Memory B cell (primary cell): ENCODE measurements around the gene PLAU.
A peak's percentile ranks its signal among the peaks of the same experiment; 100 is the strongest.

Experiments used
- ATAC-seq: fragments of 150-1000 bp; cut with Tn5 transposase; 2 replicates; pipeline ENCODE4 v1.10.0; 2021; ENCODE audit warnings: low read depth, mild to moderate bottlenecking, moderate library complexity
- DNase-seq, 2 donors: peaks; one replicate each; pipeline ENCODE4 v3.0.0; 2022; ENCODE audit warnings: low spot score in 2 of 2
- H3K27ac Mint-ChIP-seq: one replicate; pipeline ENCODE4 v1.8.0; 2022; ENCODE audit warnings: mild to moderate bottlenecking, moderate library complexity, mixed read lengths
- H3K27me3 Mint-ChIP-seq: one replicate; pipeline ENCODE4 v1.8.0; 2022; ENCODE audit warnings: mixed read lengths
- H3K36me3 Mint-ChIP-seq: one replicate; pipeline ENCODE4 v1.8.0; 2022; ENCODE audit warnings: mild to moderate bottlenecking, mixed read lengths
- H3K4me1 Mint-ChIP-seq: one replicate; pipeline ENCODE4 v1.8.0; 2022; ENCODE audit warnings: mixed read lengths
- H3K4me3 Mint-ChIP-seq: one replicate; pipeline ENCODE4 v1.8.0; 2022; ENCODE audit warnings: mild to moderate bottlenecking, moderate library complexity, mixed read lengths
- H3K9me3 Mint-ChIP-seq: one replicate; pipeline ENCODE4 v1.8.0; 2022; ENCODE audit warnings: mixed read lengths

PLAU gene

GRCh38 chr10:73872190-73872710 is 38.7 kb upstream of the PLAU start:
- no peak for DNase-seq
- peaks cover 6% of the 10 kb centered on the region for H3K36me3 Mint-ChIP-seq
- peak overlapping the region; percentile 51 for H3K4me3 Mint-ChIP-seq

GRCh38 chr10:73873142-73873837 is 37.6 kb upstream of the PLAU start:
- H3K27ac Mint-ChIP-seq = peak overlapping the region; percentile 21
- H3K27me3 Mint-ChIP-seq = no peaks in the 10 kb centered on the region
- H3K9me3 Mint-ChIP-seq = no peaks in the 10 kb centered on the region
- DNase-seq (no peak), ATAC-seq (no peak)
- peaks cover 27% of the 10 kb centered on the region for H3K4me1 Mint-ChIP-seq
- peaks cover 6% of the 10 kb centered on the region for H3K36me3 Mint-ChIP-seq
- peak overlapping the region; percentile 83 for H3K4me3 Mint-ChIP-seq

More at GRCh38 chr10:73872190-73872710, 38.7 kb upstream of the PLAU start:
- Mint-ChIP-seq H3K27me3 (no peaks in the 10 kb centered on the region), H3K27ac (peak overlapping the region; percentile 21), H3K9me3 (no peaks in the 10 kb centered on the region), H3K4me1 (peaks cover 30% of the 10 kb centered on the region)
- ATAC-seq = no peak

- Mint-ChIP-seq H3K27me3 (no peaks in the 10 kb centered on the region), H3K27ac (no peak overlapping the region), H3K4me1 (peaks cover 22% of the 10 kb centered on the region), H3K9me3 (no peaks in the 10 kb centered on the region), H3K4me3 (peak overlapping the region; percentile 78), H3K36me3 (peaks cover 6% of the 10 kb centered on the region)
- DNase-seq (no peak), ATAC-seq (no peak)
These were observed 37.1 kb upstream of the PLAU start for GRCh38 chr10:73873838-73874215.

- Mint-ChIP-seq H3K27ac (peak within 1 kb of the TSS; percentile 62), H3K27me3 (no peaks in the 10 kb centered on the region), H3K9me3 (no peaks in the 10 kb centered on the region), H3K4me1 (peaks cover 23% of the 10 kb centered on the region), H3K4me3 (peak within 1 kb of the TSS; percentile 87), H3K36me3 (peaks cover 6% of the 10 kb centered on the region)
- peak; percentile 83 for ATAC-seq
- peak; percentile 72 to 77 for DNase-seq
These were observed 36.4 kb upstream of the PLAU start, which contains the start of gene CAMK2G for GRCh38 chr10:73874267-73875138. TSS of gene CAMK2G (minus strand) at chr10:73874555. CDS start at chr10:73874461, 94 bp downstream.

GRCh38 chr10:73875139-73875475 is 35.8 kb upstream of the PLAU start:
- Mint-ChIP-seq H3K4me3 (peak overlapping the region; percentile 87), H3K27ac (peak overlapping the region; percentile 62), H3K9me3 (no peaks in the 10 kb centered on the region), H3K4me1 (peaks cover 28% of the 10 kb centered on the region), H3K27me3 (no peaks in the 10 kb centered on the region), H3K36me3 (peaks cover 6% of the 10 kb centered on the region)
- peak in 1 of 2 donors; percentile 55 for DNase-seq
- peak; percentile 47 for ATAC-seq

GRCh38 chr10:73876157-73876556 is 34.8 kb upstream of the PLAU start:
- no peak overlapping the region for H3K27ac Mint-ChIP-seq

GRCh38 chr10:73876566-73876965 is 34.4 kb upstream of the PLAU start:
- no peak for DNase-seq
- no peak for ATAC-seq
- H3K9me3 Mint-ChIP-seq = no peaks in the 10 kb centered on the region
- peaks cover 2% of the 10 kb centered on the region for H3K36me3 Mint-ChIP-seq
- H3K27ac Mint-ChIP-seq = peak overlapping the region; percentile 3
- no peaks in the 10 kb centered on the region for H3K27me3 Mint-ChIP-seq
- no peak overlapping the region for H3K4me3 Mint-ChIP-seq
- H3K4me1 Mint-ChIP-seq = peaks cover 19% of the 10 kb centered on the region

More at GRCh38 chr10:73876157-73876556, 34.8 kb upstream of the PLAU start:
- DNase-seq (no peak), ATAC-seq (no peak)
- Mint-ChIP-seq H3K36me3 (peaks cover 2% of the 10 kb centered on the region), H3K9me3 (no peaks in the 10 kb centered on the region), H3K4me1 (peaks cover 22% of the 10 kb centered on the region), H3K27me3 (no peaks in the 10 kb centered on the region), H3K4me3 (no peak overlapping the region)

- DNase-seq (no peak), ATAC-seq (no peak)
- H3K27me3 Mint-ChIP-seq = no peaks in the 10 kb centered on the region
- H3K4me1 Mint-ChIP-seq = peaks cover 16% of the 10 kb centered on the region
- peaks cover 2% of the 10 kb centered on the region for H3K36me3 Mint-ChIP-seq
- H3K4me3 Mint-ChIP-seq = no peak overlapping the region
- H3K27ac Mint-ChIP-seq = peak overlapping the region; percentile 3
- H3K9me3 Mint-ChIP-seq = no peaks in the 10 kb centered on the region
These were observed 34.0 kb upstream of the PLAU start for GRCh38 chr10:73876971-73877370.

- Mint-ChIP-seq H3K4me3 (no peak overlapping the region), H3K27me3 (no peaks in the 10 kb centered on the region), H3K36me3 (peaks cover 1% of the 10 kb centered on the region), H3K9me3 (no peaks in the 10 kb centered on the region), H3K4me1 (peaks cover 12% of the 10 kb centered on the region), H3K27ac (peak overlapping the region; percentile 3)
- no peak for ATAC-seq
- no peak for DNase-seq
These were observed 33.3 kb upstream of the PLAU start for GRCh38 chr10:73877533-73878160.

GRCh38 chr10:73878365-73878764 is 32.6 kb upstream of the PLAU start:
- DNase-seq = no peak
- H3K4me1 Mint-ChIP-seq = peaks cover 8% of the 10 kb centered on the region
- no peaks in the 10 kb centered on the region for H3K36me3 Mint-ChIP-seq
- H3K4me3 Mint-ChIP-seq = no peak overlapping the region
- no peaks in the 10 kb centered on the region for H3K27me3 Mint-ChIP-seq
- peak overlapping the region; percentile 3 for H3K27ac Mint-ChIP-seq
- no peak for ATAC-seq
- H3K9me3 Mint-ChIP-seq = no peaks in the 10 kb centered on the region

- H3K36me3 Mint-ChIP-seq = no peaks in the 10 kb centered on the region
- DNase-seq (peak; percentile 88 to 94), ATAC-seq (peak; percentile 88)
- H3K4me3 Mint-ChIP-seq = no peak overlapping the region
- H3K4me1 Mint-ChIP-seq = peaks cover 8% of the 10 kb centered on the region
- H3K9me3 Mint-ChIP-seq = no peaks in the 10 kb centered on the region
- no peaks in the 10 kb centered on the region for H3K27me3 Mint-ChIP-seq
- peak overlapping the region; percentile 28 for H3K27ac Mint-ChIP-seq
These were observed 31.4 kb upstream of the PLAU start for GRCh38 chr10:73879296-73880173.

- Mint-ChIP-seq H3K9me3 (no peaks in the 10 kb centered on the region), H3K27me3 (no peaks in the 10 kb centered on the region), H3K4me3 (no peak overlapping the region), H3K36me3 (no peaks in the 10 kb centered on the region), H3K4me1 (peaks cover 13% of the 10 kb centered on the region), H3K27ac (peak overlapping the region; percentile 32)
- ATAC-seq = no peak
- DNase-seq = no peak
These were observed 29.6 kb upstream of the PLAU start for GRCh38 chr10:73881221-73881919.

- DNase-seq = no peak
- no peaks in the 10 kb centered on the region for H3K9me3 Mint-ChIP-seq
- no peak overlapping the region for H3K4me3 Mint-ChIP-seq
- no peaks in the 10 kb centered on the region for H3K36me3 Mint-ChIP-seq
- ATAC-seq = no peak
- no peaks in the 10 kb centered on the region for H3K27me3 Mint-ChIP-seq
- H3K4me1 Mint-ChIP-seq = peaks cover 19% of the 10 kb centered on the region
- no peak overlapping the region for H3K27ac Mint-ChIP-seq
These were observed 26.9 kb upstream of the PLAU start for GRCh38 chr10:73884017-73884416.
